HEK293 (cell line): ENCODE data around the gene QRSL1.
"Not testable (repeated sequence)": the region's sequence is repeated elsewhere in the genome, so short reads cannot be mapped to it uniquely, and the experiment has no call there.

Experiments used
- CTCF ChIA-PET: fragments of 350-600 bp; formaldehyde crosslinking; extraction: SDS; loops from one replicate; lab custom pipeline; 2021; ENCODE audit warnings: antibody characterized with exemption; lab: Yijun Ruan, JAX
- POLR2A ChIA-PET: fragments of 300-600 bp; formaldehyde crosslinking; extraction: SDS; loops from one replicate; lab custom pipeline; 2020; ENCODE audit warnings: antibody characterized with exemption, inconsistent platforms; lab: Yijun Ruan, JAX
- H3K27ac ChIP-seq: fragments of 200-500 bp; sonication (Bioruptor generic); 2 replicates; pipeline ENCODE4 v1.5.1; 2014; ENCODE audit warnings: low read depth, low read length, control low read depth, inconsistent platforms; ENCODE audit errors: extremely low read depth
- H3K36me3 ChIP-seq, 2 experiments: fragments of 200-500 bp in 1 of 2; sonication (Bioruptor generic) in 1 of 2; 1 replicate in 1 of 2; 2 replicates in 1 of 2; pipeline ENCODE4 v1.5.1; 2014 to 2017; ENCODE audit warnings: inconsistent platforms in 2 of 2, low read length in 2 of 2; ENCODE audit not compliant: control insufficient read depth in 2 of 2, insufficient read depth in 1 of 2
- H3K4me1 ChIP-seq: fragments of 200-500 bp; sonication (Bioruptor generic); 2 replicates; pipeline ENCODE4 v1.5.1; 2014; ENCODE audit warnings: mild to moderate bottlenecking, low read length, inconsistent platforms; ENCODE audit not compliant: control insufficient read depth, insufficient read depth
- H3K4me3 ChIP-seq: 2 replicates; pipeline ENCODE4 v1.5.1; 2011; ENCODE audit warnings: low read depth, mild to moderate bottlenecking, control low read depth, low read length, moderate library complexity
- H3K9me3 ChIP-seq: fragments of 200-500 bp; sonication (Bioruptor generic); 2 replicates; pipeline ENCODE4 v1.5.1; 2014; ENCODE audit warnings: low read depth, low read length, inconsistent platforms; ENCODE audit not compliant: control insufficient read depth, insufficient read depth
- HOXD13 ChIP-seq: sonication (generic); formaldehyde crosslinking; IDR thresholded peaks from 2 replicates; pipeline ENCODE4 v1.8.0; 2022; ENCODE audit warnings: missing genetic modification reagents, borderline replicate concordance
- OSR2 ChIP-seq: fragments of 450-650 bp; formaldehyde crosslinking; IDR thresholded peaks from 2 replicates; pipeline ENCODE4 v1.5.1; 2016; ENCODE audit warnings: missing biosample characterization, missing genetic modification characterization
- OVOL3 ChIP-seq: fragments of 450-650 bp; formaldehyde crosslinking; IDR thresholded peaks from 2 replicates; pipeline ENCODE4 v1.5.1; 2016; ENCODE audit warnings: missing biosample characterization, missing genetic modification characterization
- REPIN1 ChIP-seq: fragments of 450-650 bp; formaldehyde crosslinking; IDR thresholded peaks from 2 replicates; pipeline ENCODE4 v1.5.1; 2017; ENCODE audit warnings: missing biosample characterization, missing genetic modification characterization, low read depth
- ZBTB17 ChIP-seq: fragments of 450-650 bp; formaldehyde crosslinking; IDR thresholded peaks from 2 replicates; pipeline ENCODE4 v1.5.1; 2016; ENCODE audit warnings: missing biosample characterization, missing genetic modification characterization
- ZBTB7A ChIP-seq: fragments of 450-650 bp; formaldehyde crosslinking; IDR thresholded peaks from 2 replicates; pipeline ENCODE4 v1.5.1; 2016; ENCODE audit warnings: low read depth, missing biosample characterization, missing genetic modification characterization
- ZNF10 ChIP-seq: fragments of 450-650 bp; formaldehyde crosslinking; IDR thresholded peaks from 2 replicates; pipeline ENCODE4 v1.5.1; 2017; ENCODE audit warnings: missing biosample characterization, missing genetic modification characterization
- ZNF112 ChIP-seq: fragments of 450-650 bp; formaldehyde crosslinking; IDR thresholded peaks from 2 replicates; pipeline ENCODE4 v1.5.0; 2017; ENCODE audit warnings: missing biosample characterization, missing genetic modification characterization
- ZNF114 ChIP-seq: fragments of 450-650 bp; formaldehyde crosslinking; IDR thresholded peaks from 2 replicates; pipeline ENCODE4 v1.5.0; 2017; ENCODE audit warnings: missing biosample characterization, missing genetic modification characterization
- ZNF121 ChIP-seq: fragments of 450-650 bp; formaldehyde crosslinking; IDR thresholded peaks from 2 replicates; pipeline ENCODE4 v1.5.1; 2016; ENCODE audit warnings: missing biosample characterization, missing genetic modification characterization
- ZNF133 ChIP-seq: fragments of 450-650 bp; formaldehyde crosslinking; IDR thresholded peaks from 2 replicates; pipeline ENCODE4 v1.5.1; 2016; ENCODE audit warnings: missing biosample characterization, missing genetic modification characterization
- ZNF146 ChIP-seq: fragments of 450-650 bp; formaldehyde crosslinking; IDR thresholded peaks from 2 replicates; pipeline ENCODE4 v1.5.1; 2016; ENCODE audit warnings: missing biosample characterization, missing genetic modification characterization
- ZNF366 ChIP-seq: fragments of 450-650 bp; formaldehyde crosslinking; conservative IDR thresholded peaks from 2 replicates; pipeline ENCODE4 v1.5.1; 2016; ENCODE audit warnings: missing biosample characterization, missing genetic modification characterization
- ZNF37A ChIP-seq: fragments of 450-650 bp; IDR thresholded peaks from 2 replicates; pipeline ENCODE4 v1.5.1; 2018; ENCODE audit warnings: missing biosample characterization, missing genetic modification characterization
- ZNF394 ChIP-seq: fragments of 450-650 bp; formaldehyde crosslinking; IDR thresholded peaks from 2 replicates; pipeline ENCODE4 v1.5.1; 2016; ENCODE audit warnings: missing biosample characterization, missing genetic modification characterization, mild to moderate bottlenecking, moderate library complexity, borderline replicate concordance
- ZNF510 ChIP-seq: fragments of 450-650 bp; formaldehyde crosslinking; IDR thresholded peaks from 2 replicates; pipeline ENCODE4 v1.5.1; 2018; ENCODE audit warnings: mild to moderate bottlenecking, missing genetic modification characterization, missing biosample characterization; ENCODE audit not compliant: insufficient replicate concordance
- ZNF544 ChIP-seq: fragments of 450-650 bp; formaldehyde crosslinking; IDR thresholded peaks from 2 replicates; pipeline ENCODE4 v1.5.0; 2017; ENCODE audit warnings: missing biosample characterization, missing genetic modification characterization
- ZNF548 ChIP-seq: fragments of 450-650 bp; formaldehyde crosslinking; IDR thresholded peaks from 2 replicates; pipeline ENCODE4 v1.5.1; 2016; ENCODE audit warnings: missing biosample characterization, missing genetic modification characterization
- ZNF558 ChIP-seq: fragments of 450-650 bp; formaldehyde crosslinking; IDR thresholded peaks from 2 replicates; pipeline ENCODE4 v1.5.1; 2016; ENCODE audit warnings: missing biosample characterization, missing genetic modification characterization
- ZNF560 ChIP-seq: fragments of 450-650 bp; formaldehyde crosslinking; IDR thresholded peaks from 2 replicates; pipeline ENCODE4 v1.5.1; 2017; ENCODE audit warnings: missing biosample characterization, missing genetic modification characterization, borderline replicate concordance
- ZNF621 ChIP-seq: fragments of 450-650 bp; formaldehyde crosslinking; IDR thresholded peaks from 2 replicates; pipeline ENCODE4 v1.5.1; 2017; ENCODE audit warnings: missing biosample characterization, missing genetic modification characterization
- ZNF629 ChIP-seq: fragments of 450-650 bp; formaldehyde crosslinking; IDR thresholded peaks from 2 replicates; pipeline ENCODE4 v1.5.1; 2017; ENCODE audit warnings: missing biosample characterization, missing genetic modification characterization
- ZNF660 ChIP-seq: fragments of 450-650 bp; IDR thresholded peaks from 2 replicates; pipeline ENCODE4 v1.5.1; 2018; ENCODE audit warnings: missing biosample characterization, mild to moderate bottlenecking, missing genetic modification characterization
- ZSCAN23 ChIP-seq: fragments of 450-650 bp; formaldehyde crosslinking; IDR thresholded peaks from 2 replicates; pipeline ENCODE4 v1.5.1; 2016; ENCODE audit warnings: missing biosample characterization, missing genetic modification characterization
- TF ChIP-seq, protein P1 (sequence below): fragments of 450-650 bp; formaldehyde crosslinking; IDR thresholded peaks from 2 replicates; pipeline ENCODE4 v1.5.1; 2016; ENCODE audit warnings: missing biosample characterization, missing genetic modification characterization

Gene QRSL1

DNA sequence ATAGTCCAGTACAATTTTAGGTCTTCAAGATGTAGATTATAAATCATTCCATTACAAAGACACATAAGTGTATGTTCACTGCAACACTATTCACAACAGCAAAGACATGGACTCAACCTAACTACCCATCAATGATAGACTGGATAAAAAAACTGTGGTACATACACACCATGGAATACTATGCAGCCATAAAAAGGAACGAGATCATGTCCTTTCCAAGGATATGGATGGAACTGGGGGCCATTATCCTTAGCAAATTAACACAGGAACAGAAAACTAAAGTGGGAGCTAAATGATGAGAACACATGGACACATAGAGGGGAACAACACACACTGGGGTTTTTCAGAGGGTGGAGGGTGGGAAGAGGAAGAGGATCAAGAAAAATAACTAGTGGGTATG, 6.3 kb upstream of the QRSL1 start:
- Histone ChIP-seq H3K9me3 (no peaks in the 10 kb centered on the region), H3K4me3 (no peak overlapping the region), H3K4me1 (no peaks in the 10 kb centered on the region), H3K27ac (no peak overlapping the region), H3K36me3 (peaks cover 0 to 5% of the 10 kb centered on the region in 2 experiments; a peak in 1 of 3 replicates)
- no peak for TF ChIP-seq ZNF548 (tag by site-specific recombination)
- TF ChIP-seq ZNF510 (tag by site-specific recombination) = no peak
- no peak for TF ChIP-seq ZNF121
- TF ChIP-seq REPIN1 (tag by site-specific recombination) = no peak
- no peak for TF ChIP-seq ZSCAN23 (tag by site-specific recombination)
- no peak for TF ChIP-seq ZNF558 (tag by site-specific recombination)
- TF ChIP-seq ZNF146 (tag by site-specific recombination) = peak; percentile 93
- no peak for TF ChIP-seq ZNF544 (tag by site-specific recombination)
- TF ChIP-seq ZNF133 (tag by site-specific recombination) = no peak
- TF ChIP-seq ZNF660 (tag by site-specific recombination) = no peak
- no peak for TF ChIP-seq ZBTB7A (tag by site-specific recombination)
- TF ChIP-seq ZNF560 = no peak
- no peak for TF ChIP-seq OVOL3 (tag by site-specific recombination)
- TF ChIP-seq, protein P1, sequence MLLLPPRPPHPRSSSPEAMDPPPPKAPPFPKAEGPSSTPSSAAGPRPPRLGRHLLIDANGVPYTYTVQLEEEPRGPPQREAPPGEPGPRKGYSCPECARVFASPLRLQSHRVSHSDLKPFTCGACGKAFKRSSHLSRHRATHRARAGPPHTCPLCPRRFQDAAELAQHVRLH (tag by site-specific recombination) = peak; percentile 84
- CTCF ChIA-PET = interaction anchor here (0.7 to 1.1 kb wide), 4 partner anchors 11 to 15 kb away, joined by 3 to 4 read pairs (median 4); no protein-coding TSS in a partner anchor
- POLR2A ChIA-PET = no interaction called here

DNA sequence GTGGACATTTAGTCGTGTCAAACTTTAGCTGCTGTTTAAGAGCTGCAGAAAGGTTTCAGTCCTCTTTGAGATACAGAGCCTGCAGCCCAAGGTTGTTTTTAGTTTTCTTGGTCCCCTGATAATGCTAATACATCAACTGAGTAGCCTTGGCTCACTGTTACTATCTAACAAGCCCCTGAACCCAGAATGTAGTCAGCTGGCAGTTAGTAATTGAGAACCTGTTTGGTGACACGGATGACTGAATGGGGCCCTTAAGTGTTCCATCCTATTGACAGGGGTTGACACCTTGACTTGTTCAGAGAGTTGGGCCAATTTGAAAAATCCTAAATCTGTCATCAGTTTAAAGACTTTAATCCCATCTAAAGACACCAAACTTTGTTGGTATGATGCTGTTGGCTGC, 2.9 kb upstream of the QRSL1 start:
- CTCF ChIA-PET = interaction anchor here (0.6 to 3.1 kb wide), 4 partner anchors 39 to 1224 kb away, joined by 3 to 11 read pairs (median 4); partner anchors contain the start of gene PREP
- TF ChIP-seq ZNF621 = no peak
- TF ChIP-seq OVOL3 (tag by site-specific recombination) = 0 out of 2 replicates have a peak, but pooled peaks have one; percentile 23
- no peak for TF ChIP-seq ZNF10 (tag by site-specific recombination)
- no peak for TF ChIP-seq ZNF366 (tag by site-specific recombination)
- TF ChIP-seq ZNF37A (tag by site-specific recombination) = no peak
- no peak for TF ChIP-seq HOXD13
- TF ChIP-seq ZNF629 (tag by site-specific recombination) = 0 out of 2 replicates have a peak, but pooled peaks have one; percentile 14
- no peak for TF ChIP-seq ZNF114
- TF ChIP-seq ZNF394 (tag by site-specific recombination) = no peak
- peak; percentile 63; the same call in 1 of the 2 replicates for TF ChIP-seq OSR2
- no peak for TF ChIP-seq ZNF112 (tag by site-specific recombination)
- TF ChIP-seq ZBTB17 (tag by site-specific recombination) = peak; percentile 39; the same call in 1 of the 2 replicates
- TF ChIP-seq, all 188 proteins: peak for 4
- H3K9me3 ChIP-seq = no peaks in the 10 kb centered on the region
- no peak overlapping the region for H3K27ac ChIP-seq
- H3K4me1 ChIP-seq = 0 out of 2 replicates have a peak, but pooled peaks cover 3% of the 10 kb centered on the region
- POLR2A ChIA-PET = no interaction called here
- peaks cover 0 to 5% of the 10 kb centered on the region in 2 experiments; a peak in 1 of 3 replicates for H3K36me3 ChIP-seq
- no peak overlapping the region for H3K4me3 ChIP-seq

DNA sequence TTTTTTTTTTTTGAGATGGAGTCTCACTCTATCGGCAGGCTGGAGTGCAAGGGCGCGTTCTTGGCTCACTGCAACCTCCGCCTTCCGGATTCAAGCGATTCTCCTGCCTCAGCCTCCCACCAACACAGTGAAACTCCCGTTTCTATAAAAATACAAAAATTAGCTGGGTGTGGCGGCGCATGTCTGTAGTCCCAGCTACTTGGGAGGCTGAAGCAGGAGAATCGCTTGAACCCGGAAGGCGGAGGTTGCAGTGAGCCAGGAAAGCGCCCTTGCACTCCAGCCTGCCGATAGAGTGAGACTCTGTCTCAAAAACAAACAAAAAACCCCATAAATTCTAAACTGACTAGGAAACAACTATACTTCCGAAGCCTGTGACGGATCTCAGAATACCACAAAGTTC, 1.6 kb upstream of the QRSL1 start:
- not testable (repeated sequence) for H3K9me3 ChIP-seq, H3K4me3 ChIP-seq, H3K4me1 ChIP-seq, H3K36me3 ChIP-seq, H3K27ac ChIP-seq
- POLR2A ChIA-PET = interaction anchor here (0.6 to 0.7 kb wide), 3 partner anchors 121 to 532 kb away, joined by 3 to 4 read pairs (median 3); no protein-coding TSS in a partner anchor
- CTCF ChIA-PET = interaction anchor here (0.6 to 3.1 kb wide), 4 partner anchors 14 to 1510 kb away, joined by 3 to 11 read pairs (median 4); no protein-coding TSS in a partner anchor
